ENCODE results near the gene C2orf78. TPM values are rescaled to one million over a fixed set of nuclear protein-coding genes. Genes with fewer than 3 reads are reported as not detected.

The C2orf78 gene
- polyA plus RNA-seq, 3 donors: not detected

DNA sequence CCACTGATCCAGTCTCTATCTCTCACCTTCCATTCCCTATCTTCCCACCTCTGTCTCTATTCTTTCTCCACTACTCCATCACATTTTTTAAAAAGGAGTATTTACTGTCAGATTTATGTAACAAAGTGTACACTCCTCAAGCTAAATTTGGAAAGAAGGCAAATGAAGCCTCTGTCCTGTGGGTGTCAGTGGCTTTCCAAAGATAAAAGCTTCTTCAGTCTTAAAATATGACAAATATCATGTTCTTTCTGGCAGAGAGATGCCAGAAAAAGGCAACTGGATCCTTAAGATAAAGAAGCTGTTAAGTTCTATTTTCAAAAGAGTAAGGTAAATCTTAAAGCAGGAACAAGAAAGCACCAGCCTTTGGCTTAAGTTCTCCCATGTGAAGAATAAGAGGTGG is 11.2 kb upstream of the C2orf78 start:
- no peaks in the 10 kb centered on the region for H3K9me3 ChIP-seq (replicated peaks in 1 of 2; ENCODE audit: control insufficient read depth in 1 of 2, insufficient read depth in 1 of 2, low read length in 2 of 2)
- Mint-ChIP-seq H3K36me3 (peaks cover 80 to 97% of the 10 kb centered on the region in 2 donors), H3K27ac (no peak overlapping the region), H3K4me1 (peaks cover 5% of the 10 kb centered on the region), H3K27me3 (ENCODE audit: low read depth in 3 of 3) (no peaks in the 10 kb centered on the region), H3K4me3 (no peak overlapping the region), H3K9me3 (peaks cover 0 to 3% (median 0%) of the 10 kb centered on the region in 7 donors)
- H3K4me3 ChIP-seq (replicated peaks in 1 of 3; ENCODE audit: low read depth in 2 of 3, low read length in 3 of 3): no peak overlapping the region
- H3K79me2 ChIP-seq (ENCODE audit: insufficient read depth, low read length): peaks cover 9% of the 10 kb centered on the region
- no peaks in the 10 kb centered on the region for H4K20me1 ChIP-seq (ENCODE audit: insufficient read depth, low read length)
- no peak overlapping the region for H3K27ac ChIP-seq (ENCODE audit: low read depth in 1 of 2, low read length in 2 of 2)
- H2AFZ ChIP-seq (ENCODE audit: insufficient read depth, low read depth, low read length, poor library complexity, severe bottlenecking): no peak overlapping the region
- no peak for DNase-seq
- no peak overlapping the region for H3K4me2 ChIP-seq (replicated peaks; ENCODE audit: extremely low read depth, low read length, poor library complexity, severe bottlenecking)
- no peak overlapping the region for H3K9ac ChIP-seq (ENCODE audit: insufficient read depth, low read length, poor library complexity, severe bottlenecking)
- intact Hi-C loops (cut with micrococcal nuclease): no loop called here
- H3K36me3 ChIP-seq (replicated peaks in 1 of 2; ENCODE audit: control insufficient read depth in 1 of 2, insufficient read depth in 2 of 2, low read length in 2 of 2): peaks cover 75 to 93% of the 10 kb centered on the region in 2 donors
- TF ChIP-seq, protein P1, sequence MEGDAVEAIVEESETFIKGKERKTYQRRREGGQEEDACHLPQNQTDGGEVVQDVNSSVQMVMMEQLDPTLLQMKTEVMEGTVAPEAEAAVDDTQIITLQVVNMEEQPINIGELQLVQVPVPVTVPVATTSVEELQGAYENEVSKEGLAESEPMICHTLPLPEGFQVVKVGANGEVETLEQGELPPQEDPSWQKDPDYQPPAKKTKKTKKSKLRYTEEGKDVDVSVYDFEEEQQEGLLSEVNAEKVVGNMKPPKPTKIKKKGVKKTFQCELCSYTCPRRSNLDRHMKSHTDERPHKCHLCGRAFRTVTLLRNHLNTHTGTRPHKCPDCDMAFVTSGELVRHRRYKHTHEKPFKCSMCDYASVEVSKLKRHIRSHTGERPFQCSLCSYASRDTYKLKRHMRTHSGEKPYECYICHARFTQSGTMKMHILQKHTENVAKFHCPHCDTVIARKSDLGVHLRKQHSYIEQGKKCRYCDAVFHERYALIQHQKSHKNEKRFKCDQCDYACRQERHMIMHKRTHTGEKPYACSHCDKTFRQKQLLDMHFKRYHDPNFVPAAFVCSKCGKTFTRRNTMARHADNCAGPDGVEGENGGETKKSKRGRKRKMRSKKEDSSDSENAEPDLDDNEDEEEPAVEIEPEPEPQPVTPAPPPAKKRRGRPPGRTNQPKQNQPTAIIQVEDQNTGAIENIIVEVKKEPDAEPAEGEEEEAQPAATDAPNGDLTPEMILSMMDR (IDR thresholded peaks at IDR 0.05): no peak
- H3K27me3 ChIP-seq (ENCODE audit: control insufficient read depth in 2 of 2, insufficient read depth in 2 of 2, low read length in 2 of 2): no peaks in the 10 kb centered on the region
- no peaks in the 10 kb centered on the region for H3K4me1 ChIP-seq (ENCODE audit: control insufficient read depth in 1 of 2, insufficient read depth in 2 of 2, low read length in 2 of 2)

DNA sequence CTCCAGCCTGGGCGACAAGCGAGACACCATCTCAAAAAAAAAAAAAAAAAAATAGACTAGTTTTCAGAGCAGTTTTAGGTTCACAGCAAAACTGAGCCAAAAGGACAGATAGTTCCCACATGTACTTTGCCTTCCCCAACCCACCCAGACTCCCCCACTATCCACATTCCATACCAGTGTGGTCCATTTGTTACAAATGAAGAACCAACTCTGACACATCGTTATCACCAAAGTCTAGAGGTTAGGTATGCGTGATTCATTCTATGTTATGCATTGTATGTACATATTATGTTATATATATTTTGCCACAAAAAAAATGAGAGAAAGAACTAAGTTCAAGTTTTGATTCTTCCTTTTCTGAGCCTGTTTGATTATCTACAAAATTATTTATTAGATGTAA is 7.6 kb upstream of the C2orf78 start:
- no peak for DNase-seq
- Mint-ChIP-seq H3K9me3 (no peaks in the 10 kb centered on the region), H3K4me1 (peaks cover 16% of the 10 kb centered on the region), H3K27ac (no peak overlapping the region), H3K4me3 (no peak overlapping the region), H3K27me3 (ENCODE audit: low read depth in 3 of 3) (no peaks in the 10 kb centered on the region), H3K36me3 (peaks cover 50 to 61% of the 10 kb centered on the region in 2 donors)
- Histone ChIP-seq H3K9ac (ENCODE audit: insufficient read depth, low read length, poor library complexity, severe bottlenecking) (no peak overlapping the region), H3K79me2 (ENCODE audit: insufficient read depth, low read length) (peaks cover 28% of the 10 kb centered on the region), H3K27me3 (ENCODE audit: control insufficient read depth in 2 of 2, insufficient read depth in 2 of 2, low read length in 2 of 2) (no peaks in the 10 kb centered on the region), H3K9me3 (replicated peaks in 1 of 2; ENCODE audit: control insufficient read depth in 1 of 2, insufficient read depth in 1 of 2, low read length in 2 of 2) (no peaks in the 10 kb centered on the region), H3K4me3 (replicated peaks in 1 of 3; ENCODE audit: low read depth in 2 of 3, low read length in 3 of 3) (no peak overlapping the region), H3K4me2 (replicated peaks; ENCODE audit: extremely low read depth, low read length, poor library complexity, severe bottlenecking) (no peak overlapping the region), H2AFZ (ENCODE audit: insufficient read depth, low read depth, low read length, poor library complexity, severe bottlenecking) (no peak overlapping the region), H3K4me1 (ENCODE audit: control insufficient read depth in 1 of 2, insufficient read depth in 2 of 2, low read length in 2 of 2) (peaks cover 8 to 18% of the 10 kb centered on the region in 2 donors), H3K27ac (ENCODE audit: low read depth in 1 of 2, low read length in 2 of 2) (no peak overlapping the region), H3K36me3 (replicated peaks in 1 of 2; ENCODE audit: control insufficient read depth in 1 of 2, insufficient read depth in 2 of 2, low read length in 2 of 2) (peaks cover 45 to 57% of the 10 kb centered on the region in 2 donors), H4K20me1 (ENCODE audit: insufficient read depth, low read length) (no peaks in the 10 kb centered on the region)
- intact Hi-C loops (cut with micrococcal nuclease): no loop called here
- WGBS (ENCODE audit: insufficient coverage): no CpG with 5 or more reads among the region's 4 CpGs
- TF ChIP-seq, protein P1 (IDR thresholded peaks at IDR 0.05): no peak
